Activated gamma-delta T cell (primary cell): Measurements from ENCODE around the gene GALNS.

ENCODE experiments used
- DNase-seq: peaks from one replicate; lab custom pipeline; 2025; lab: John Stamatoyannopoulos, UW

The GALNS gene

GRCh38 chr16:88770461-88771293 lies 86.1 kb downstream of the GALNS start:
- peak; percentile 32 for DNase-seq

- no peak for DNase-seq
Observed at GRCh38 chr16:88769617-88770460, 86.9 kb downstream of the GALNS start.

- DNase-seq = no peak
Observed at GRCh38 chr16:88768071-88768783, 88.5 kb downstream of the GALNS start.

GRCh38 chr16:88767546-88768070 lies 89.1 kb downstream of the GALNS start:
- DNase-seq = no peak

GRCh38 chr16:88766975-88767374 lies 89.8 kb downstream of the GALNS start:
- DNase-seq = no peak

- DNase-seq = no peak
Observed at GRCh38 chr16:88764913-88765349, 91.8 kb downstream of the GALNS start.

GRCh38 chr16:88764080-88764479 lies 92.7 kb downstream of the GALNS start:
- DNase-seq = no peak
